Mesendoderm (in vitro differentiated cells): ENCODE results near the gene ATP1B2.
"Not testable (repeated sequence)": the region's sequence is repeated elsewhere in the genome, so short reads cannot be mapped to it uniquely, and the experiment has no call there.

Experiments
- DNase-seq: peaks from one replicate; pipeline ENCODE4 v3.0.0; 2013
- H2AK5ac ChIP-seq: 2 replicates; pipeline ENCODE4 v1.6.1; 2013; ENCODE audit warnings: low read length, inconsistent platforms
- H2BK120ac ChIP-seq: 2 replicates; pipeline ENCODE4 v1.6.1; 2013; ENCODE audit warnings: low read depth, mild to moderate bottlenecking, low read length, moderate library complexity, mixed read lengths
- H2BK15ac ChIP-seq: replicated peaks from 2 replicates; pipeline ENCODE4 v1.6.1; 2013; ENCODE audit warnings: low read depth, mild to moderate bottlenecking, moderate library complexity
- H2BK5ac ChIP-seq: 2 replicates; pipeline ENCODE4 v1.6.1; 2013; ENCODE audit warnings: low read length, inconsistent platforms
- H3K18ac ChIP-seq: 2 replicates; pipeline ENCODE4 v1.6.1; 2013; ENCODE audit warnings: mild to moderate bottlenecking, low read length, mixed read lengths
- H3K23ac ChIP-seq: one replicate; pipeline ENCODE4 v1.6.1; 2013; ENCODE audit warnings: low read length
- H3K27ac ChIP-seq: 2 replicates; pipeline ENCODE4 v1.5.1; 2013; ENCODE audit warnings: low read depth, mild to moderate bottlenecking, inconsistent platforms, low read length, moderate library complexity
- H3K27me3 ChIP-seq: 2 replicates; pipeline ENCODE4 v1.6.1; 2013; ENCODE audit warnings: low read length, control low read depth, mild to moderate bottlenecking, inconsistent platforms; ENCODE audit not compliant: insufficient read depth, poor library complexity
- H3K36me3 ChIP-seq: 2 replicates; pipeline ENCODE4 v1.6.1; 2013; ENCODE audit warnings: low read length, inconsistent platforms; ENCODE audit not compliant: control insufficient read depth, insufficient read depth
- H3K4ac ChIP-seq: one replicate; pipeline ENCODE4 v1.6.1; 2013; ENCODE audit warnings: low read depth, mild to moderate bottlenecking, low read length, moderate library complexity
- H3K4me1 ChIP-seq: 2 replicates; pipeline ENCODE4 v1.6.1; 2013; ENCODE audit warnings: low read depth, low read length, inconsistent platforms; ENCODE audit not compliant: control insufficient read depth
- H3K4me2 ChIP-seq: 2 replicates; pipeline ENCODE4 v1.6.1; 2013; ENCODE audit warnings: low read length
- H3K4me3 ChIP-seq: 2 replicates; pipeline ENCODE4 v1.5.1; 2013; ENCODE audit warnings: mild to moderate bottlenecking, low read length
- H3K56ac ChIP-seq: one replicate; pipeline ENCODE4 v1.6.1; 2013; ENCODE audit warnings: low read length
- H3K79me1 ChIP-seq: 2 replicates; pipeline ENCODE4 v1.6.1; 2013; ENCODE audit warnings: low read length, inconsistent platforms
- H3K79me2 ChIP-seq: 2 replicates; pipeline ENCODE4 v1.6.1; 2013; ENCODE audit warnings: mild to moderate bottlenecking, low read length; ENCODE audit not compliant: control insufficient read depth, insufficient read depth
- H3K9ac ChIP-seq: 2 replicates; pipeline ENCODE4 v1.6.1; 2013; ENCODE audit warnings: low read length, inconsistent platforms
- H4K5ac ChIP-seq: one replicate; pipeline ENCODE4 v1.6.1; 2013; ENCODE audit warnings: low read length
- H4K8ac ChIP-seq: one replicate; pipeline ENCODE4 v1.6.1; 2013; ENCODE audit warnings: low read depth, mild to moderate bottlenecking, control low read depth, low read length, moderate library complexity
- WGBS: extraction: QIAGEN DNeasy Blood & Tissue Kit; methylation state at CpG from one replicate; pipeline ENCODE4 v1.1.7; 2013; ENCODE audit warnings: low lambda C conversion rate, missing lambda C conversion rate; ENCODE audit not compliant: insufficient coverage; ENCODE audit errors: extremely low coverage; 5-methylcytosine and 5-hydroxymethylcytosine counted together

Gene ATP1B2

DNA sequence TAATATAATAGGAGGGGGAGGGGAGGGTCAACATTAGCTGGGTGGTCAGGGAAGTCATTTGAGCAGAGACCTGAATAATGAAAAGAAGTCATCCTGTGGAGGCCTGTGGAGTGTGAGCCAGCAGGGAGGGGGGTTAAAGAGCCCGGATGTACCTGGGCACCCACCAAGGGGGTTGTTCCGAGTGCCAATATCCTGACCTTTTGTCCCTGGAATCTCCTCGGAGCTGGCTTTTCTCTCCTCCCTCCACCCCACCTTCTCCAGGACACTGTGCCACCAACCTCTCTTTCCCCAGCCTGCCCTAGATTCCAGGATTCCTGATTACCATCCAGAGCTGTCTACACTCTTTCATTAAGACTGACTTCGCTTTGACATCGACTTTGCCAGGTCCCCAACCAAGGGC is 14.6 kb upstream of the ATP1B2 start:
- H3K4me3 ChIP-seq, result no peak overlapping the region
- H3K27me3 ChIP-seq, result no peaks in the 10 kb centered on the region
- no peak for DNase-seq
- no peak overlapping the region for H2BK120ac ChIP-seq
- no peak overlapping the region for H3K18ac ChIP-seq
- H4K8ac ChIP-seq, result no peak overlapping the region
- H3K4me1 ChIP-seq, result no peaks in the 10 kb centered on the region
- no CpG with 5 or more reads among the region's 5 CpGs for WGBS
- no peak overlapping the region for H3K9ac ChIP-seq
- H3K4me2 ChIP-seq, result no peak overlapping the region
- no peak overlapping the region for H3K4ac ChIP-seq
- H3K79me2 ChIP-seq, result no peaks in the 10 kb centered on the region
- H2AK5ac ChIP-seq, result no peak overlapping the region
- no peak overlapping the region for H3K23ac ChIP-seq
- H2BK15ac ChIP-seq, result no peak overlapping the region
- no peak overlapping the region for H4K5ac ChIP-seq
- H2BK5ac ChIP-seq, result no peak overlapping the region
- H3K36me3 ChIP-seq, result no peaks in the 10 kb centered on the region
- no peak overlapping the region for H3K27ac ChIP-seq
- H3K56ac ChIP-seq, result peak overlapping the region; percentile 47
- no peaks in the 10 kb centered on the region for H3K79me1 ChIP-seq

GRCh38 chr17:7640783-7641182 is 9.9 kb upstream of the ATP1B2 start:
- Histone ChIP-seq H2BK15ac (no peak overlapping the region), H3K4me2 (no peak overlapping the region), H3K27ac (no peak overlapping the region), H3K18ac (no peak overlapping the region), H3K79me1 (no peaks in the 10 kb centered on the region), H2BK5ac (no peak overlapping the region), H3K4ac (no peak overlapping the region), H4K8ac (no peak overlapping the region), H3K36me3 (no peaks in the 10 kb centered on the region), H2AK5ac (no peak overlapping the region), H3K4me3 (no peak overlapping the region), H3K23ac (no peak overlapping the region), H2BK120ac (no peak overlapping the region), H3K4me1 (no peaks in the 10 kb centered on the region), H3K56ac (no peak overlapping the region), H3K79me2 (no peaks in the 10 kb centered on the region), H4K5ac (no peak overlapping the region), H3K27me3 (no peaks in the 10 kb centered on the region), H3K9ac (no peak overlapping the region)
- WGBS, result no CpG with 5 or more reads among the region's 26 CpGs
- DNase-seq, result no peak

DNA sequence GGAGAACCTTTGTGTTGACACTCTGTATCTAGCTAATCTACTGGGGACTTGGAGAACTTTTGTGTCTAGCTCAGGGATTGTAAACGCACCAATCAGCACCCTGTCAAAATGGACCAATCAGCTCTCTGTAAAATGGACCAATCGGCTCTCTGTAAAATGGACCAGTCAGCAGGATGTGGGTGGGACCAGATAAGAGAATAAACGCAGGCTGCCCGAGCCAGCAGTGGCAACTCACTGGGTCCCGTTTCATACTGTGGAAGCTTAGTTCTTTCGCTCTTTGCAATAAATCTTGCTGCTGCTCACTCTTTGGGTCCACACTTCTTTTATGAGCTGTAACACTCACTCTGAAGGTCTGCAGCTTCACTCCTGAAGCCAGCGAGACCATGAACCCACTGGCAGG is 9.1 kb upstream of the ATP1B2 start:
- H3K27me3 ChIP-seq, DNase-seq: not testable (repeated sequence)
- WGBS, result no CpG with 5 or more reads among the region's 7 CpGs

DNA sequence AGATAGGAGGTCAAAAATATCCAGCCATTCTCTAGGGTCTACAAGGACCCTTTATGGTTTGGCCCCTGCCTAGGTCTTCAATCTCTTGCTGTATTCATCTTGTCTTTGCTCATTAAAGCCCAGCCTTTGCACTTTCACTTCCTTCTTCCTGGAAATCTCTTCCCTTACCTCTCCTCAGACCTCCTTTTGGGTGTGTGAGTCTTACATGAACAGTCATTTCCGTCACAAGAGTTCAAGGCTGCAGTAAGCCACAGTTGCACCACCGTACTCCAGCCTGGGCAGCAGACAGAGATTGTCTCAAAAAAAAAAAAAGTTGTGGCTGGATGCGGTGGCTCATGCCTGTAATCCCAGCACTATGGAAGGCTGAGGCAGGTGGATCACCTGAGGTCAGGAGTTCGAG is 6.0 kb upstream of the ATP1B2 start:
- H3K23ac ChIP-seq, result no peak overlapping the region
- WGBS, result no CpG with 5 or more reads among the region's 4 CpGs

More for the DNA sequence above, 9.1 kb upstream of the ATP1B2 start:
- H2BK15ac ChIP-seq, H3K36me3 ChIP-seq, H3K56ac ChIP-seq, H3K4me1 ChIP-seq, H3K9ac ChIP-seq, H4K5ac ChIP-seq, H3K4me3 ChIP-seq, H3K4ac ChIP-seq, H2BK5ac ChIP-seq, H3K4me2 ChIP-seq, H3K79me2 ChIP-seq, H4K8ac ChIP-seq, H2AK5ac ChIP-seq, H3K23ac ChIP-seq, H3K27ac ChIP-seq, H3K79me1 ChIP-seq, H2BK120ac ChIP-seq, H3K18ac ChIP-seq: not testable (repeated sequence)

DNA sequence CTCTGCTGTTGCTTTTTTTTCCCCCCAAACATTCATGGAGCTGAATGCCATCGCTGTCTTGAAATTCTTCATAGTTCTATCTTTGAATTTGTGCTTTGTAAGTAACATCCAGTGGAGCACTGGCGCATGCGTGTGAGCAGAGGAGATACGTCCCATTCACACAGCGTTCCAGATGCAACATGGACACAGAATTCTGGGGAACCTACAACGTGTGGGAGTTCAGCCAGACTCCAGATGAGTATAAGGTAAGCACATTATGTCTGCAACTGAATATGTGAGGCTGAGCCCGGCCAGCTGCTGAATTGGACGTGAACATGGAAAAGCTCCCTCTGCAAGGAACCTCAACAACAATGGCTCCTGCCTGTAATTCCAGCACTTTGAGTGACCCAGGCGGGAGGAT is 4.3 kb upstream of the ATP1B2 start:
- Histone ChIP-seq H3K27ac (no peak overlapping the region), H2BK120ac (no peak overlapping the region), H4K5ac (no peak overlapping the region), H3K4ac (no peak overlapping the region), H3K36me3 (no peaks in the 10 kb centered on the region), H2BK5ac (no peak overlapping the region), H3K4me2 (no peak overlapping the region), H2BK15ac (no peak overlapping the region), H3K79me2 (no peaks in the 10 kb centered on the region), H3K23ac (no peak overlapping the region), H4K8ac (no peak overlapping the region), H3K4me3 (no peak overlapping the region), H3K27me3 (peaks cover 4% of the 10 kb centered on the region), H2AK5ac (no peak overlapping the region), H3K79me1 (no peaks in the 10 kb centered on the region), H3K4me1 (peaks cover 3% of the 10 kb centered on the region), H3K9ac (no peak overlapping the region), H3K18ac (no peak overlapping the region), H3K56ac (no peak overlapping the region)
- WGBS, result no CpG with 5 or more reads among the region's 9 CpGs
- DNase-seq, result no peak

More for the DNA sequence above, 6.0 kb upstream of the ATP1B2 start:
- H3K4me3 ChIP-seq, result no peak overlapping the region
- H2BK120ac ChIP-seq, result no peak overlapping the region
- H3K79me2 ChIP-seq, result no peaks in the 10 kb centered on the region
- H3K4me2 ChIP-seq, result no peak overlapping the region
- no peaks in the 10 kb centered on the region for H3K36me3 ChIP-seq
- no peak overlapping the region for H2BK5ac ChIP-seq
- no peak overlapping the region for H4K5ac ChIP-seq
- H3K56ac ChIP-seq, result no peak overlapping the region
- H3K18ac ChIP-seq, result no peak overlapping the region
- no peak overlapping the region for H4K8ac ChIP-seq
- H2AK5ac ChIP-seq, result no peak overlapping the region
- H3K79me1 ChIP-seq, result no peaks in the 10 kb centered on the region
- H3K4ac ChIP-seq, result no peak overlapping the region
- DNase-seq, result no peak
- H3K27ac ChIP-seq, result no peak overlapping the region
- H3K27me3 ChIP-seq, result no peaks in the 10 kb centered on the region
- H3K9ac ChIP-seq, result no peak overlapping the region
- H3K4me1 ChIP-seq, result no peaks in the 10 kb centered on the region
- H2BK15ac ChIP-seq, result no peak overlapping the region

- H3K56ac ChIP-seq, result no peak overlapping the region
- H2AK5ac ChIP-seq, result no peak overlapping the region
- H3K9ac ChIP-seq, result no peak overlapping the region
- no peak overlapping the region for H3K4me2 ChIP-seq
- no peak overlapping the region for H2BK15ac ChIP-seq
- H3K36me3 ChIP-seq, result no peaks in the 10 kb centered on the region
- H2BK120ac ChIP-seq, result no peak overlapping the region
- H4K8ac ChIP-seq, result no peak overlapping the region
- no CpG with 5 or more reads among the region's 4 CpGs for WGBS
- H3K79me2 ChIP-seq, result no peaks in the 10 kb centered on the region
- no peak for DNase-seq
- H3K18ac ChIP-seq, result no peak overlapping the region
- no peak overlapping the region for H2BK5ac ChIP-seq
- no peak overlapping the region for H3K27ac ChIP-seq
- H3K4me1 ChIP-seq, result peaks cover 3% of the 10 kb centered on the region
- peaks cover 4% of the 10 kb centered on the region for H3K27me3 ChIP-seq
- no peak overlapping the region for H3K23ac ChIP-seq
- H3K4me3 ChIP-seq, result no peak overlapping the region
- no peak overlapping the region for H4K5ac ChIP-seq
- H3K79me1 ChIP-seq, result no peaks in the 10 kb centered on the region
- H3K4ac ChIP-seq, result no peak overlapping the region
Observed at GRCh38 chr17:7647018-7647417, 3.7 kb upstream of the ATP1B2 start.
